IMR-90 (cell line): ENCODE data around the gene CYSTM1. TPM values are rescaled to one million over a fixed set of nuclear protein-coding genes. Genes with fewer than 3 reads are reported as not detected.

Experiments used
- ATAC-seq: fragments of 200-7000 bp; cut with Tn5 transposase; 2 replicates; pipeline ENCODE4 v1.9.1; 2020; ENCODE audit warnings: low read depth, mild to moderate bottlenecking, moderate library complexity
- BruUV-seq: library from RNA; stranded (reverse); fragments of 400-500 nt; replicated peaks from 2 replicates; lab custom pipeline; 2021; lab: Mats Ljungman, UMichigan
- CTCF ChIA-PET: fragments of 300-600 bp; formaldehyde crosslinking; extraction: SDS; loops from one replicate; lab custom pipeline; 2021; ENCODE audit warnings: antibody characterized with exemption; lab: Yijun Ruan, JAX
- POLR2A ChIA-PET: fragments of 300-600 bp; sonication (Branson Sonifier 250); formaldehyde crosslinking; loops from one replicate; lab custom pipeline; 2022; ENCODE audit warnings: antibody characterized with exemption; ENCODE audit not compliant: unreplicated experiment; lab: Charles Lee
- DNase-seq: peaks from one replicate; pipeline ENCODE4 v3.0.0; 2013
- H2AFZ ChIP-seq: replicated peaks from 2 replicates; pipeline ENCODE3; 2013; ENCODE audit warnings: low read length, mild to moderate bottlenecking; ENCODE audit not compliant: poor library complexity
- H2AK5ac ChIP-seq: 2 replicates; pipeline ENCODE4 v1.6.1; 2013; ENCODE audit warnings: low read depth, low read length, inconsistent platforms
- H2AK9ac ChIP-seq: replicated peaks from 2 replicates; pipeline ENCODE3; 2013; ENCODE audit warnings: mild to moderate bottlenecking, low read depth, low read length, moderate library complexity; ENCODE audit not compliant: poor library complexity
- H2BK120ac ChIP-seq: 2 replicates; pipeline ENCODE4 v1.6.1; 2013; ENCODE audit warnings: low read depth, low read length, inconsistent platforms
- H2BK15ac ChIP-seq: 3 replicates; pipeline ENCODE4 v1.6.1; 2013; ENCODE audit warnings: low read depth, low read length, inconsistent platforms
- H2BK20ac ChIP-seq: 2 replicates; pipeline ENCODE4 v1.6.1; 2013; ENCODE audit warnings: low read depth, mild to moderate bottlenecking, inconsistent platforms, low read length, moderate library complexity
- H2BK5ac ChIP-seq: 2 replicates; pipeline ENCODE4 v1.6.1; 2013; ENCODE audit warnings: mild to moderate bottlenecking, low read depth, low read length, inconsistent platforms; ENCODE audit not compliant: poor library complexity, severe bottlenecking
- H3K14ac ChIP-seq: replicated peaks from 2 replicates; pipeline ENCODE4 v1.6.1; 2013; ENCODE audit warnings: low read depth, low read length, inconsistent platforms
- H3K18ac ChIP-seq: 2 replicates; pipeline ENCODE4 v1.6.1; 2013; ENCODE audit warnings: low read depth, low read length, control low read depth
- H3K23ac ChIP-seq: 2 replicates; pipeline ENCODE4 v1.6.1; 2013; ENCODE audit warnings: low read depth, low read length, inconsistent platforms
- H3K27ac ChIP-seq: 2 replicates; pipeline ENCODE4 v1.5.1; 2013; ENCODE audit warnings: mild to moderate bottlenecking, control low read depth, low read length; ENCODE audit not compliant: insufficient read depth
- H3K27me3 ChIP-seq: 2 replicates; pipeline ENCODE4 v1.6.1; 2013; ENCODE audit warnings: low read length; ENCODE audit not compliant: control insufficient read depth, insufficient read depth
- H3K36me3 ChIP-seq: 2 replicates; pipeline ENCODE4 v1.6.1; 2013; ENCODE audit warnings: low read length, mixed read lengths; ENCODE audit not compliant: control insufficient read depth, insufficient read depth
- H3K4ac ChIP-seq: 2 replicates; pipeline ENCODE4 v1.6.1; 2013; ENCODE audit warnings: low read depth, low read length, inconsistent platforms
- H3K4me1 ChIP-seq: 2 replicates; pipeline ENCODE4 v1.6.1; 2013; ENCODE audit warnings: low read length, mixed read lengths; ENCODE audit not compliant: control insufficient read depth, insufficient read depth
- H3K4me2 ChIP-seq: 2 replicates; pipeline ENCODE4 v1.6.1; 2013; ENCODE audit warnings: low read depth, mild to moderate bottlenecking, control low read depth, low read length, moderate library complexity
- H3K4me3 ChIP-seq: 2 replicates; pipeline ENCODE4 v1.5.1; 2013; ENCODE audit warnings: low read depth, mild to moderate bottlenecking, control low read depth, low read length, moderate library complexity; ENCODE audit not compliant: insufficient read depth
- H3K56ac ChIP-seq: 2 replicates; pipeline ENCODE4 v1.6.1; 2013; ENCODE audit warnings: low read length, inconsistent platforms; ENCODE audit not compliant: insufficient read depth; ENCODE audit errors: extremely low read depth
- H3K79me1 ChIP-seq, 2 experiments: 2 replicates each; pipeline ENCODE4 v1.6.1; 2013; ENCODE audit warnings: low read length in 2 of 2, inconsistent platforms in 1 of 2, low read depth in 1 of 2
- H3K9ac ChIP-seq: 2 replicates; pipeline ENCODE4 v1.6.1; 2013; ENCODE audit warnings: low read depth, low read length, control low read depth
- H3K9me1 ChIP-seq: 2 replicates; pipeline ENCODE4 v1.6.1; 2013; ENCODE audit warnings: low read length, inconsistent platforms; ENCODE audit not compliant: insufficient read depth
- H3K9me3 ChIP-seq: 2 replicates; pipeline ENCODE4 v1.6.1; 2013; ENCODE audit warnings: low read length; ENCODE audit not compliant: control insufficient read depth, insufficient read depth
- H4K20me1 ChIP-seq: 2 replicates; pipeline ENCODE4 v1.6.1; 2013; ENCODE audit warnings: low read length, inconsistent platforms; ENCODE audit not compliant: insufficient read depth
- H4K5ac ChIP-seq: 2 replicates; pipeline ENCODE4 v1.6.1; 2013; ENCODE audit warnings: mild to moderate bottlenecking, low read depth, low read length, control low read depth
- H4K8ac ChIP-seq, 2 experiments: 2 replicates each; pipeline ENCODE4 v1.6.1; 2013; ENCODE audit warnings: low read depth in 2 of 2, low read length in 2 of 2, control low read depth in 1 of 2, inconsistent platforms in 1 of 2
- H4K91ac ChIP-seq: 2 replicates; pipeline ENCODE4 v1.6.1; 2013; ENCODE audit warnings: low read depth, low read length, inconsistent platforms; ENCODE audit not compliant: insufficient read depth
- BHLHE40 ChIP-seq: fragments of 150-350 bp; IDR thresholded peaks from 2 replicates; pipeline ENCODE4 v1.6.1; 2016; ENCODE audit warnings: mild to moderate bottlenecking, low read depth, low read length
- CEBPB ChIP-seq: IDR thresholded peaks from 2 replicates; pipeline ENCODE4 v1.6.1; 2012; ENCODE audit warnings: low read depth, low read length, improper control_type of control experiment
- WGBS, 2 experiments: methylation state at CpG; one replicate each; pipeline versions ENCODE4 v1.1.5 to v1.1.7; 2013; ENCODE audit warnings: missing lambda C conversion rate in 2 of 2; ENCODE audit not compliant: insufficient read length in 1 of 2; ENCODE audit errors: extremely low coverage in 2 of 2; 5-methylcytosine and 5-hydroxymethylcytosine counted together
- dilution Hi-C: fragments of 300-500 bp; cut with HindIII; formaldehyde crosslinking; loops from one replicate; pipeline ENCODE4 v1.14.3; 2018; ENCODE audit warnings: low sequenced_read_pairs; ENCODE audit not compliant: unreplicated experiment
- in situ Hi-C: fragments of 300-500 bp; cut with MboI; formaldehyde crosslinking; loops from 3 replicates; pipeline ENCODE4 v1.14.3; 2019; ENCODE audit warnings: low sequenced_read_pairs, inconsistent platforms, mixed read lengths
- intact Hi-C: fragments of 100-400 bp; cut with micrococcal nuclease; formaldehyde crosslinking; loops from 2 replicates; pipeline ENCODE4 v1.10.0; 2022
- polyA plus RNA-seq, 3 experiments: library from polyadenylated mRNA; depleted of rRNA; stranded (reverse); fragments of >200 nt; gene quantifications; 2 replicates each; pipeline ENCODE4 v1.2.3, GENCODE V29; 2012; ENCODE audit warnings: low replicate concordance in 1 of 3
- total RNA-seq: library from RNA; depleted of rRNA; stranded (reverse); fragments of >200 nt; gene quantifications from 2 replicates; pipeline ENCODE4 v1.2.3, GENCODE V29; 2012

The CYSTM1 gene
- total and polyA plus RNA-seq, 2 of the 4 experiments (the other 2 are of a cell fraction), result 7.3 to 15.0 TPM

DNA sequence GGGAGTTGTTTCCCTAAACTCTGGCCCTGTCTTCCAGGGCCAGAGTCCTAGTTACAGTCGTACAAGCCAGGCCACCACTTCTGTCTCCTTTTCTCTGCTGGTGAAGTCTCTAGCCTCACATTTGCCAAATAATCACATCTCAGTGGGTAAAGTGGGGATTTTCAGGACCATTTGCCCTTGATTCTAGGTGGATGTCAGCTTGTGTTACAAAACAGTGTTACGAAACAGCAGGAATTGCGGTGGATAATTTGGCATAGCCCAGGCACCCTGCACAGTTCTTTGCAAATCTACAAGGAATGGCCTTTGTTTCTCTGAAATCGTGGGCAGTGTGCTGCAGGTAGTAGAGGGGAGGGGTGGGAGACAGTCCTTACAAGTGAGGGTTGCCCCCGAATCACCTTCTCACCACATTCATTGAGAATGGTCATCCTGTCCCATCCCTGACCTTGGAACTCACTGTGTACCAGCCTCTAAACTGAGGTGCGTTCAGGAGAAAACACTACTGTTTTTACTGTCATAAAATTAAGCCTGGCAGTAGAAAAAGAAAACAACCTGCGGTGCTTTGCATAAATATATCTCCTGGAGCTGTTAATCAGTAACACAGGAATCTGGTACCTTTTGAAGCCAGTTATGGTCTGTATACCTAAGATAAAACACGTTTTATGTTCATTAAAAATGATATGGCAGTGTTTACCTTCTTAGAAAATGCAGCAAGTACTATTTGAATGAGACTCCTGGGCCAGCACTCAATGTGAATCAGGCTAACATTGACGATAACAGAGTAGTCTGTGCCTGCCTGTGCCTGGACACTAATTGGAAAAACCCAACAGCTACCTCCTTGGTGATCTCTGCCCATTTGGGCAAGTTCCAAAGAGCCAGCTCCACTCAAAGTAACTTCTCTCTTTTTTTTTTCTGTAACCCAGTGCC is 44.3 kb downstream of the CYSTM1 start:
- Histone ChIP-seq H2AK5ac (0 out of 2 replicates have a peak overlapping the region, but pooled peaks have one; percentile 11), H3K23ac (peak overlapping the region; percentile 24; the same call in 1 of the 2 replicates), H2BK5ac (no peak overlapping the region), H3K4me3 (no peak overlapping the region), H3K79me1 (peaks cover 0 to 13% of the 10 kb centered on the region in 2 experiments; a peak in 2 of 4 replicates), H3K14ac (no peak overlapping the region), H3K27me3 (peaks cover 3% of the 10 kb centered on the region; the same call in 1 of the 2 replicates), H3K9me3 (no peaks in the 10 kb centered on the region), H3K4ac (no peak overlapping the region), H2BK20ac (no peak overlapping the region), H3K9me1 (peaks cover 30% of the 10 kb centered on the region), H2AK9ac (no peak overlapping the region), H3K27ac (no peak overlapping the region), H2BK120ac (no peak overlapping the region), H4K20me1 (peaks cover 16% of the 10 kb centered on the region), H3K56ac (no peak overlapping the region), H2AFZ (no peak overlapping the region), H3K4me1 (peaks cover 12% of the 10 kb centered on the region), H4K91ac (no peak overlapping the region), H3K36me3 (no peaks in the 10 kb centered on the region), H3K9ac (no peak overlapping the region), H3K4me2 (no peak overlapping the region), H4K5ac (no peak overlapping the region), H2BK15ac (no peak overlapping the region), H4K8ac (no peak overlapping the region), H3K18ac (no peak overlapping the region)
- no peak for ATAC-seq
- no TSS peak for BruUV-seq
- in situ Hi-C loops (no loop called here), intact Hi-C loops (no loop called here), dilution Hi-C loops (no loop called here)
- ChIA-PET POLR2A (no interaction called here), CTCF (interaction anchor here (1.7 kb wide), 1 partner anchor 25 kb away, joined by 4 read pairs; no protein-coding TSS in a partner anchor)
- no peak for DNase-seq
- 100% methylated on average over 1 of the region's 9 CpGs; no CpG with 5 or more reads in 1 of the 2 experiments for WGBS, 2 experiments
- TF ChIP-seq BHLHE40 (no peak), CEBPB (0 out of 2 replicates have a peak, but pooled peaks have one; percentile 38)
